Mesenchymal stem cell (in vitro differentiated cells and primary cell): ENCODE data around the gene SUCO.

Experiments used
- DNase-seq: peaks from one replicate; pipeline ENCODE4 v3.0.0-alpha.2; 2013
- H2AFZ ChIP-seq: one replicate; pipeline ENCODE4 v1.6.1; 2013; ENCODE audit warnings: low read depth, mild to moderate bottlenecking, control low read depth, inconsistent platforms, low read length, moderate library complexity
- H2AK5ac ChIP-seq: 2 replicates; pipeline ENCODE4 v1.6.1; 2013; ENCODE audit warnings: low read length, moderate library complexity, mild to moderate bottlenecking, inconsistent platforms; ENCODE audit not compliant: severe bottlenecking
- H2BK120ac ChIP-seq: one replicate; pipeline ENCODE4 v1.6.1; 2013; ENCODE audit warnings: low read depth, mild to moderate bottlenecking, inconsistent platforms, low read length, moderate library complexity
- H2BK12ac ChIP-seq, 2 experiments: one replicate each; pipeline ENCODE4 v1.6.1; 2013; ENCODE audit warnings: inconsistent platforms in 2 of 2, low read length in 2 of 2, mild to moderate bottlenecking in 2 of 2, moderate library complexity in 2 of 2, control low read depth in 1 of 2
- H2BK15ac ChIP-seq: one replicate; pipeline ENCODE4 v1.6.1; 2013; ENCODE audit warnings: mild to moderate bottlenecking, low read depth, inconsistent platforms; ENCODE audit not compliant: poor library complexity, severe bottlenecking
- H2BK5ac ChIP-seq: 2 replicates; pipeline ENCODE4 v1.6.1; 2013; ENCODE audit warnings: low read depth, mild to moderate bottlenecking, low read length, control low read depth, inconsistent platforms; ENCODE audit not compliant: poor library complexity, severe bottlenecking
- H3K14ac ChIP-seq, 2 experiments: one replicate each; pipeline ENCODE4 v1.6.1; 2013; ENCODE audit warnings: inconsistent platforms in 2 of 2, low read length in 2 of 2, control low read depth in 1 of 2, mild to moderate bottlenecking in 1 of 2, moderate library complexity in 1 of 2
- H3K18ac ChIP-seq, 2 experiments: one replicate each; pipeline ENCODE4 v1.6.1; 2013; ENCODE audit warnings: inconsistent platforms in 2 of 2, low read length in 2 of 2, control low read depth in 1 of 2, low read depth in 1 of 2, mild to moderate bottlenecking in 1 of 2
- H3K23ac ChIP-seq, 2 experiments: one replicate each; pipeline ENCODE4 v1.6.1; 2013; ENCODE audit warnings: inconsistent platforms in 2 of 2, low read length in 2 of 2, mild to moderate bottlenecking in 2 of 2, moderate library complexity in 2 of 2, control low read depth in 1 of 2
- H3K27ac ChIP-seq: 2 replicates; pipeline ENCODE4 v1.5.1; 2013; ENCODE audit warnings: mild to moderate bottlenecking, moderate library complexity, low read length, control low read depth, inconsistent platforms; ENCODE audit not compliant: poor library complexity, severe bottlenecking
- H3K27me3 ChIP-seq, 2 experiments: 2 replicates each; pipeline versions ENCODE4 v1.6.1 to v1.7.0; 2013; ENCODE audit warnings: low read length in 2 of 2, mild to moderate bottlenecking in 2 of 2, moderate library complexity in 2 of 2, control low read depth in 1 of 2, inconsistent platforms in 1 of 2; ENCODE audit not compliant: control insufficient read depth in 1 of 2, insufficient read depth in 1 of 2
- H3K36me3 ChIP-seq, 2 experiments: 2 replicates each; pipeline versions ENCODE4 v1.6.1 to v1.7.0; 2013; ENCODE audit warnings: low read length in 2 of 2, control low read depth in 1 of 2, inconsistent platforms in 1 of 2, low read depth in 1 of 2, mild to moderate bottlenecking in 1 of 2; ENCODE audit not compliant: insufficient read depth in 2 of 2, control insufficient read depth in 1 of 2
- H3K4ac ChIP-seq, 2 experiments: one replicate each; pipeline ENCODE4 v1.6.1; 2013; ENCODE audit warnings: inconsistent platforms in 2 of 2, low read length in 2 of 2, mild to moderate bottlenecking in 2 of 2, moderate library complexity in 2 of 2, control low read depth in 1 of 2, low read depth in 1 of 2
- H3K4me1 ChIP-seq: 2 replicates; pipeline ENCODE4 v1.6.1; 2013; ENCODE audit warnings: low read depth, low read length, control low read depth; ENCODE audit not compliant: control insufficient read depth, insufficient read depth
- H3K4me2 ChIP-seq: 2 replicates; pipeline ENCODE4 v1.6.1; 2013; ENCODE audit warnings: low read length, mild to moderate bottlenecking, inconsistent platforms; ENCODE audit not compliant: poor library complexity, severe bottlenecking
- H3K4me3 ChIP-seq, 2 experiments: 2 replicates each; pipeline versions ENCODE4 v1.5.1 to v1.7.0; 2013; ENCODE audit warnings: low read length in 2 of 2, mild to moderate bottlenecking in 2 of 2, control low read depth in 1 of 2, low read depth in 1 of 2; ENCODE audit not compliant: insufficient read depth in 1 of 2
- H3K79me1 ChIP-seq: replicated peaks from 2 replicates; pipeline ENCODE4 v1.6.1; 2013; ENCODE audit warnings: mild to moderate bottlenecking, control low read depth, low read length, inconsistent platforms; ENCODE audit not compliant: poor library complexity, severe bottlenecking
- H3K9ac ChIP-seq: 2 replicates; pipeline ENCODE4 v1.7.0; 2013; ENCODE audit warnings: mild to moderate bottlenecking, low read length, moderate library complexity
- H3K9me3 ChIP-seq: 2 replicates; pipeline ENCODE4 v1.7.0; 2013; ENCODE audit warnings: mild to moderate bottlenecking, low read length; ENCODE audit not compliant: control insufficient read depth
- H4K8ac ChIP-seq: one replicate; pipeline ENCODE4 v1.6.1; 2013; ENCODE audit warnings: inconsistent platforms, mild to moderate bottlenecking, low read length, moderate library complexity
- H4K91ac ChIP-seq: one replicate; pipeline ENCODE4 v1.6.1; 2013; ENCODE audit warnings: mild to moderate bottlenecking, low read length, inconsistent platforms
- WGBS: methylation state at CpG from one replicate; pipeline ENCODE4 v1.1.7; 2013; ENCODE audit warnings: mixed read lengths; 5-methylcytosine and 5-hydroxymethylcytosine counted together

The SUCO gene

DNA sequence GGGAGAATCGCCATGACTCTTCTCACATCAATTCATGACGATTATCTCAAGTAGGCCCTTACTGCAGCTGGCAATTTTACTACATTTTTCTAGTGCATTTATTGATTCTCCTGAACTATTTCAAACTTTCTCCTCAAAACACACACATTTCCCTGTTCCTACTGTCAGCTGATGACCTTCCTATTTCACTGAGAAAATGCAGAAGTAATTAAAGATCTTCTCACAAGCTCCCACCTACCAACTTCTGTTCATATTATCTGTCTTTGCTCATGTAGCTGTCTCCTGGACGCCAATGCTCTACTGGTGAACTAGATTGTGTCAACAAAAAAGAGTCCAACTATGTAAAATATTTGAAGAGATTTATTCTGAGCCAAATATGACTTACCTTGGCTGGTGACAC lies 89.6 kb downstream of the SUCO start:
- Histone ChIP-seq H3K27me3 (no peaks in the 10 kb centered on the region), H3K23ac (no peak overlapping the region), H3K18ac (no peak overlapping the region), H2BK15ac (no peak overlapping the region), H2BK120ac (no peak overlapping the region), H3K4me1 (no peaks in the 10 kb centered on the region), H3K27ac (no peak overlapping the region), H3K9ac (no peak overlapping the region), H2BK12ac (no peak overlapping the region), H3K9me3 (peaks cover 30% of the 10 kb centered on the region), H3K4me3 (no peak overlapping the region), H3K4me2 (no peak overlapping the region), H4K8ac (no peak overlapping the region), H2AFZ (no peak overlapping the region), H3K4ac (no peak overlapping the region), H3K79me1 (no peaks in the 10 kb centered on the region), H3K36me3 (no peaks in the 10 kb centered on the region), H2BK5ac (no peak overlapping the region), H2AK5ac (no peak overlapping the region), H3K14ac (no peak overlapping the region), H4K91ac (no peak overlapping the region)
- 89% methylated on average over 2 of the region's 3 CpGs for WGBS
- no peak for DNase-seq

DNA sequence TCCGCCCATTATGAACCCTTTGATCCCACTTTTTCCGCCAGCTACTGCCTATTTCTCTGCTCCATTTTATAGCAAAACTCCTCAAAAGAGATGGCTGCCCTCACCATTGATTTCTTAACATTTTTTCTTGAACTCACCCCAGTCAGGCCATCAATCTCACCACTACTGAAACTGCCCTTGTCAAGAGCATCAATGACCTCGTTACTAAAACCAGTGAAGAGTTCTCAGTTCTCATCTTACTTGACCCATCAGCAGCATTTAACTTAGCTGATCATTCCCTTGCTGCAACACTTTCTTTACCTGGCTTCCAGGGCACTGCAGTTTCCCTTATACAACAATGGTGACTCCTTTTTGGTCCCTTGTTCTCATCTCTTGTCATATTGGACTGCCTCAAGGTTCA lies 90.8 kb downstream of the SUCO start:
- no peaks in the 10 kb centered on the region for H3K79me1 ChIP-seq
- H2BK5ac ChIP-seq, result no peak overlapping the region
- H3K23ac ChIP-seq, result no peak overlapping the region
- no peak overlapping the region for H3K14ac ChIP-seq
- no peaks in the 10 kb centered on the region for H3K4me1 ChIP-seq
- DNase-seq, result no peak
- H2BK12ac ChIP-seq, result no peak overlapping the region
- H3K27me3 ChIP-seq, result no peaks in the 10 kb centered on the region
- H4K91ac ChIP-seq, result no peak overlapping the region
- H3K27ac ChIP-seq, result no peak overlapping the region
- H2BK120ac ChIP-seq, result no peak overlapping the region
- H3K4me2 ChIP-seq, result no peak overlapping the region
- H3K4me3 ChIP-seq, result no peak overlapping the region
- H2AK5ac ChIP-seq, result no peak overlapping the region
- no peak overlapping the region for H2BK15ac ChIP-seq
- H3K9ac ChIP-seq, result no peak overlapping the region
- WGBS, result 95% methylated on average over 3 of the region's 3 CpGs
- no peak overlapping the region for H4K8ac ChIP-seq
- H3K36me3 ChIP-seq, result no peaks in the 10 kb centered on the region
- H3K4ac ChIP-seq, result no peak overlapping the region
- H3K18ac ChIP-seq, result no peak overlapping the region
- H3K9me3 ChIP-seq, result peaks cover 22% of the 10 kb centered on the region
- H2AFZ ChIP-seq, result no peak overlapping the region

- no peaks in the 10 kb centered on the region for H3K79me1 ChIP-seq
- no peak overlapping the region for H2AK5ac ChIP-seq
- no peak overlapping the region for H2BK5ac ChIP-seq
- no peak overlapping the region for H3K23ac ChIP-seq
- no peak overlapping the region for H3K27ac ChIP-seq
- no peak overlapping the region for H3K4ac ChIP-seq
- no peak overlapping the region for H3K9ac ChIP-seq
- H4K91ac ChIP-seq, result no peak overlapping the region
- no peak overlapping the region for H3K4me3 ChIP-seq
- no peak overlapping the region for H2BK12ac ChIP-seq
- DNase-seq, result no peak
- WGBS, result 60% methylated on average over 3 of the region's 3 CpGs
- H4K8ac ChIP-seq, result no peak overlapping the region
- H2BK15ac ChIP-seq, result no peak overlapping the region
- H3K4me2 ChIP-seq, result no peak overlapping the region
- H3K4me1 ChIP-seq, result peaks cover 3% of the 10 kb centered on the region
- no peaks in the 10 kb centered on the region for H3K27me3 ChIP-seq
- peaks cover under 1% of the 10 kb centered on the region for H3K9me3 ChIP-seq
- H3K14ac ChIP-seq, result no peak overlapping the region
- no peak overlapping the region for H2BK120ac ChIP-seq
- H2AFZ ChIP-seq, result no peak overlapping the region
- no peaks in the 10 kb centered on the region for H3K36me3 ChIP-seq
- H3K18ac ChIP-seq, result no peak overlapping the region
Measured at GRCh38 chr1:172626845-172627244, 93.9 kb downstream of the SUCO start.

DNA sequence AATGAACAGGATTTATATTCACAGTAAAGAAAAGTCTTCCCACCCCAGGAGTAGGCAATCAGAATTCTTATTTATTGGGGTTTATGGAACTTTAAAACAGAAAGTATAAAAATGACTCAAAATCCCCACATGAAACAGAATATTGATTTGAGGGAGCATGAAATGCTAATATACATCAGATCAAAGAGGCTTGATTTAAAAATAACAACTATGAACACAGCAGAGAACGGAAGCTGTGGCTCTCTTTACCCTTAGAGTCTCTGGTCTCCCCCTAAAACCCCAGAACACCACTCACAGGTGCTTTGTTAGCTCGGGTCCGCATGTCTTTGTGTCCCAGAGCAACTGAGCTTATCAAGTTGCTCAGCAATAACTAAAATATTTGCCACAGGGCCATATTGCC lies 94.8 kb downstream of the SUCO start:
- Histone ChIP-seq H3K18ac (no peak overlapping the region), H2BK12ac (no peak overlapping the region)
- 89% methylated on average over 3 of the region's 3 CpGs for WGBS

More for the DNA sequence above, 94.8 kb downstream of the SUCO start:
- Histone ChIP-seq H4K91ac (no peak overlapping the region), H3K27ac (no peak overlapping the region), H3K36me3 (no peaks in the 10 kb centered on the region), H2BK120ac (no peak overlapping the region), H2BK15ac (no peak overlapping the region), H2BK5ac (no peak overlapping the region), H3K79me1 (no peaks in the 10 kb centered on the region), H3K4me1 (peaks cover 3% of the 10 kb centered on the region), H2AFZ (no peak overlapping the region), H4K8ac (no peak overlapping the region), H2AK5ac (no peak overlapping the region), H3K14ac (no peak overlapping the region), H3K4me2 (no peak overlapping the region), H3K23ac (no peak overlapping the region), H3K9me3 (peaks cover 2% of the 10 kb centered on the region), H3K4ac (no peak overlapping the region), H3K9ac (no peak overlapping the region), H3K4me3 (no peak overlapping the region), H3K27me3 (no peaks in the 10 kb centered on the region)
- no peak for DNase-seq
